WTC11 (cell line): ENCODE data around the gene PSMD14.
"Not testable (repeated sequence)": the region's sequence is repeated elsewhere in the genome, so short reads cannot be mapped to it uniquely, and the experiment has no call there.

ENCODE experiments used
- ZNF416 ChIP-seq: fragments of 250-450 bp; sonication (Bioruptor Pico); IDR thresholded peaks from 2 replicates; pipeline ENCODE4 v1.9.0; 2021; ENCODE audit warnings: mild to moderate bottlenecking, inconsistent platforms
- TF ChIP-seq, protein P1 (sequence below): fragments of 200-600 bp; IDR thresholded peaks from 2 replicates; pipeline ENCODE4 v1.8.0; 2022; ENCODE audit warnings: antibody characterized with exemption

DNA sequence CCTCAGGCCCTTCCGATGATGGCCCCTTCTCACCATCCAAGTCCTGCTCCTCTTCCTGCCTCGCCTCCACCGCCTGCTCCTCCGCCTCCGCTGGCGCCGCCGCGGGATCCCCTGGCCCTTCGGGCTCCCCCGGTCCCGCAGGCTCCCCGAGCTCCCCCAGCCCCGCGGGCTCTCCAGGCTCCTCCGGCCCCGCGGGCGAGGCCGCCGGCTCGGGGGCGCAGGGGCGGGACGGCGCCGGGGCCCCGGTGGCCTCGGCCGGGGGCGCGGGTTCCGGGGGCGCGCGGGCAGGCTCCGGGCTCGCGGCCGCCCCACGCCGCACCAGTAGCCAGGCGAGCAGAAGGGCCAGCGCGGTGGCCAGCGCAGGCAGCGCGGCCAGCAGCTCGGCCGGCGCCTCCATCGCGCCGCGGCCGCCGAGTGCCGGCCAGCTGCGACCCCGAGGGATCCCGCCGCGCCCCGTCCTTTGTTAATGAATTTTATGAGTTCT lies 32.7 kb downstream of the PSMD14 start:
- TF ChIP-seq, protein P1, sequence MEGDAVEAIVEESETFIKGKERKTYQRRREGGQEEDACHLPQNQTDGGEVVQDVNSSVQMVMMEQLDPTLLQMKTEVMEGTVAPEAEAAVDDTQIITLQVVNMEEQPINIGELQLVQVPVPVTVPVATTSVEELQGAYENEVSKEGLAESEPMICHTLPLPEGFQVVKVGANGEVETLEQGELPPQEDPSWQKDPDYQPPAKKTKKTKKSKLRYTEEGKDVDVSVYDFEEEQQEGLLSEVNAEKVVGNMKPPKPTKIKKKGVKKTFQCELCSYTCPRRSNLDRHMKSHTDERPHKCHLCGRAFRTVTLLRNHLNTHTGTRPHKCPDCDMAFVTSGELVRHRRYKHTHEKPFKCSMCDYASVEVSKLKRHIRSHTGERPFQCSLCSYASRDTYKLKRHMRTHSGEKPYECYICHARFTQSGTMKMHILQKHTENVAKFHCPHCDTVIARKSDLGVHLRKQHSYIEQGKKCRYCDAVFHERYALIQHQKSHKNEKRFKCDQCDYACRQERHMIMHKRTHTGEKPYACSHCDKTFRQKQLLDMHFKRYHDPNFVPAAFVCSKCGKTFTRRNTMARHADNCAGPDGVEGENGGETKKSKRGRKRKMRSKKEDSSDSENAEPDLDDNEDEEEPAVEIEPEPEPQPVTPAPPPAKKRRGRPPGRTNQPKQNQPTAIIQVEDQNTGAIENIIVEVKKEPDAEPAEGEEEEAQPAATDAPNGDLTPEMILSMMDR = not testable (repeated sequence)
- TF ChIP-seq ZNF416 = not testable (repeated sequence)
